Activated naive CD4-positive, alpha-beta T cell (primary cell): Measurements from ENCODE around the gene YKT6.
"Not testable (repeated sequence)": the region's sequence is repeated elsewhere in the genome, so short reads cannot be mapped to it uniquely, and the experiment has no call there.

ENCODE experiments used
- DNase-seq, 4 experiments: peaks; one replicate each; lab custom pipeline; 2025; lab: John Stamatoyannopoulos, UW

The YKT6 gene

DNA sequence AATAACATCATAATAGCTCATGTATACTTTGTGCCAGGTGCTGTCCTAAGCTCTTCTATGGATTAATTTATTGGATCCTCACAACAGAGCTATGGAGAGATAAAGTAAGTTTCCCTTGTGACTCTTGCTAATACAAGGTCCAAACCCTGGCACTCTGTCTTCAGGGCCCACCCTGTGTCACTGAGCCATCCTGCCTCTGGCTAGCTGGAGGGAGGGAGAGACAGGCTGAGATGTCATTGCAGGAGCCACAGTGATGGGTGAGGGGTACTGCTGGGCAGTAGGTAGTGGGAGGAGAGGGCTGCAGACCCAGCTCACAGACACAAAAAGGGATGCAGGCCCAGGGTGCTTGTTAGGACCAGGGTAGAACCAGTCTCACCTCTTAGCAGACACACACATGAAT, 28.4 kb upstream of the YKT6 start:
- no peak for DNase-seq

DNA sequence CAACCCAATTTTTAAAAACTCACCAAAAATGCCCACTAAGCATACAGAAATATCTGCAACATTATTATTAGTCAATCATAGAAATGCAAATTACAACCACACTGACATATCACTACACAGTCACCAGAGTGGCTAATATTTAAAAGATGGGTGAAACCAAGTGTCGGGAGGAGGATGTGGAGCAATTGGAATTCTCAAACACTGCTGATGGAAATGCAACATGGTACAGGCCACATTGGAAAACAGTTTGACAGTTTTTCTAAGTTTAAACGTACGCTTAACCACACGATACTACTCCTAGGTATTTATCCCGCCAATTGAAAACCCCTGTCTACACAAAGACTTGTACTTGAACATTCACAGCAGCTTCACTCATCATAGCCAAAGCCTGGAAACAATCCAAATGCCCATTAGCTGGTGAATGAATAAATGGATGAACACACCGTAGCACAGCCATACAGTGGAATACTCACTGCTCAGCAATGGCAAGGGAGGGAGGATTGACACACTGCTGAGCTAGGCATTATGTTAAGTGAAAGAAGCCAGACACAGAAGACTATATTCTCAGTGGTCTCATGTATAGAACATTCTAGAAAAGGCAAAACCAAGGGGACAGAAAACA, 27.9 kb upstream of the YKT6 start:
- no peak for DNase-seq

DNA sequence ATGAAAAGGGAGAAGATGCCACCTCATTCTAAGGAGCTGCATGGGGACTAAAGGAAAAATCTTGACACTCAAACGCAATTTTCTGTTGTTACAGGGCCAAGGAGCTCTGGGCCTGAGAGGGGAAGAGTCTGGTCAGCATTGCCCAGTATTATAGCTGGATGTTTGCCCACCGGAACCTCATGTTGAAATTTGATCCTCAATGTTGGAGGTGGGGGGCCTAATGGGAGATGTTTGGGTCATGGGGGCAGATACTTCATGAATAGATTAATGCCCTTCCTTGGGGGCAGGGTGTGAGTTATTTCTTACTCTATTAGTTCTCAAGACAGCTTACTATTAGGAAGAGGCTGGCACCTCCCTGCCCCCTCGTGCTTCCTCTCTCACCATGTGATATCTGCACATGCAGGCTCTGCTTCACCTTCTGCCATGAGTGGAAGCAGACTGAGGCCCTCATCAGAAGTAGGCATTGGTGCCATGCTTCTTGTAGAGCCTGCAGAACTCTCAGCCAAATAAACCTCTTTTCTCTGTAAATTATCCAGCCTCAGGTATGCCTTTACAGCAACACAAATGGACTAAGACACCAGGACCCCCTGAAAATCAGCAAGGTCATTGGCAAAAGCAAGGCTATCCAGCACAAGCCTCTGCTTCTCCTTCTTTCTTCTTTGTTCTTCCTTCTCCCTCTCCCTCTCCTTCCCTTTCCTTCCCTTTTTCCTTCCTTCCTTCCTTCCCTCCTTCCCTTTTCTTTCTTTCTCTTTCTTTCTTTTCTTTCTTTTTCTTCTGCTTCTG, 26.7 kb upstream of the YKT6 start:
- DNase-seq, result no peak

DNA sequence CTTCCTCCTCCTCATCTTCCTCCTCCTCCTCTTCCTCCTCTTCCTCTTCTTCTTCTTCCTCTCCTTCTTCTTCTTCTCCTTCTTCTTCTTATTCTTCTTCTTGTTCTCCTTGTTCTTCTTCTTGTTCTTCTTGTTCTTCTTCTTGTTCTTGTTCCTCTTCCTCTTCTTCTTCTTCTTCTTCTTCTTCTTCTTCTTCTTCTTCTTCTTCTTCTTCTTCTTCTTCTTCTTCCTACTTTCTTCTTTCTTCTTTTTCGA, 26.2 kb upstream of the YKT6 start:
- DNase-seq, result not testable (repeated sequence)

DNA sequence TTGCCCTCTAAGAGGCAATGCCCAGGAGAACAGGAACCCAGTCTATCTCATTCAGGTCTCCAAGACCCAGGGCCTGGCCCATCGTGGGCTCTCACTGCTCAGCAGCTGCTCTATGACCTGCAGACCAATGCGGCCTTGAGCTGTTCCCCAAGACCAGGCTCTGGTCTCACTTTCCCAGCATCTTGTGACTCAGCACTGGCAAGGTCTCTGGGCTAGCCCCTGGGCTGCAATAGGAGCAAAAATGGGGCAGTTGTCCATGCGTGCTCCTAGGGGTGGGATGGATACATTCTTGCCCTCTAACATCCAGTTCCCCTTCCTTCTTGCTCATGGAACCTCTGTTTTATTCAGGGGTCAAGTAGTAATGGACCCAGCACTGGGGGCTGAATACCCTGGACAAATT, 25.0 kb upstream of the YKT6 start:
- DNase-seq, result no peak

DNA sequence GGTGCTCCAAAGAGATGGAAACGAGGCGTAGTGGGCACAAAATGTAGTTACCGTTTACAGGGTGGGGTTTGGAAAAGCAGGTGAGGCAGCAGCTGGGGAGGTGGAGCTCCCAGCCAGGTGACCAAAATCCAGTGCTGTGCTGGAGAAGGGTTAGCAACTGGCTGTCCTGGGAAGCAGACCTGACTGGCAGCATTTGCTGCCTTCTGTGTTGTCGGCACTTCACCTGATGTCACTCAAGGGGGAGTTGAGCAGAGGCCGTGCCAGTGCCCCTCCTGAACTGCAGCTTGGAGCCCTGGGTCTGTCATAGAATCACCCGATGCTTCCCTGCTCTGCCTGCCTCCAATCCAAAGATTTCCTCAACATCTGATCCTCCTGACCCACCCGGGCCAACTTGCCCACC, 24.3 kb upstream of the YKT6 start:
- DNase-seq, result no peak

DNA sequence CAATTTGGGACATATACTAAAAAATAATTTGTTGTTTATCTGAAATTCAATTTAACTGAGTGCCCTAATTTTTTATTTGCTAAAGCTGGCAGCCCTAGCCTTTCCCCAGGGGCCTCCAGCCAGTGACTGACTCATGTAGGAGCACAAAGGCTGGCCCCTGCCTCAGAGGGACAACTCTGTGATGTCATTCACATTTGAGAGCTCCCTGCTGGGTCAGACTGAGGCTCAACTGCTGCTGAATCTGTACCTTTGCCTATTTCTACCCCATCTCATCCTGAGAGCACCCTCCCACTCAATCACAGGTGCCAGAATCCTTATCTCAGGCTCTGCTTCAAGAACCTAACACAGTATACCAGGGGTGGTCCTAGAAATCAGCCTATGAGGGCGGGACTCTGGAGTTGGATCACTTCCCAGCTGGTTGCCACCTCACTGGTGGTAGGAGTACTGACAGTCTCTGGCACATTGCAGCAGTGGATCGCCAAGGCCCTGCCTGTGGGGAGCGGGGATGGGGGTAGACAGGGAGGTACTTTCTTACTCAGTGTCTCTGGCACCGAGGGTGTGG, 23.1 kb upstream of the YKT6 start:
- no peak for DNase-seq

DNA sequence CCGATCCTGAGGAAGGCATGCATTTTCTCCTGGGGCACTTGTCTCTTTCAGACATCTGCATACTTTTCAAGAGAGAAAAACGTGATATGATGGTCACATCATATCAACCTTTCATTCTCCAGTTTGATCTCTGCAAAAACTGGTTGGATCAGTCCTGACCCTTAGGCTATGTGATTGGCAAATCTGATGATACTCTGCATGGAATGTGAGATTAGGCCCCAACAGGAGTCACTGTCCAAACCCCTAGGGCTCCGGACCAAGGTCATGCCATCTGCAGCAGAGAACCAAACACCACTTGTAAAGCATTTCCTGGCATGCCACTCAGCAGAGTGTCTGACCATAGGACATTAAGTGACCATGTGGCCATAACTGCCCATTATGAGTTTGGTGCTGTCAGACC, 20.1 kb upstream of the YKT6 start:
- no peak for DNase-seq

DNA sequence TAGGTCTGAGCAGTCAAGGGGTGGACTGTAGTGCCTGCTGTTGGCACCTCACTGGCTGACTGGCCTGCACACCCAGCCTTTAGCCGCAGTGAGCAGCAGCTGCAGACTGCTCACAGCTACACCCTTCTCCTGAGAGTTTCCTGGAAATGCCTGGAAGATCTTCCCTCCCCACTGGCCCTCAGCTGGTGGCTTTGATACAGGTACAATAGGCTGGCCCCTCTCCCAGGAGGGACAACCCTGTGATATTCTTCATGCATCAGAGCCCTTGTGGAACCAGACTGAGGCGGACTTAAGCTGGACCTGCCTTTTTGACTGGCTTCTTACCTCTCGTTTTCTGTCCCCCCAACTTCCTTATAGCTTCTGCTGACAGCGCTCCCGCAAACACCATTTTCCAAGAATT, 18.0 kb upstream of the YKT6 start:
- no peak for DNase-seq

DNA sequence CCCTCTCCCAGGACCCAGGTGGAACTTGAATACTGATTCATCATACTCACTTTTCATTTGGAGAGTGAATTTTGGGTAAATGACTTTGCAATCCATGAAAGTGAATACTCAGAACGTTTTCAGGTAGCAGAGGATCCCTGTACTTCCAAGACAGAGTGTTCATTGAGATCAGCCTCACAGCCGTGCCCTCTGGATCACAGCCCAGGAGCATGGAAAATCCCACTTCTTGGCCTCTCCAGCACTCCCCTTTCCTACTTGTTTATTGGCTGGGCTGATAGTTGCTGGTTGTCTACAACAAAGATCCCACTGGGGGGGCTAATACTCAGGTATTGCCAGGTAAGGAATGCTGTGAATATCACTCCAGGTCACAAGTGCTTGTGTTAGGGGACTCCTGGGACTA, 17.4 kb upstream of the YKT6 start:
- DNase-seq, result no peak

DNA sequence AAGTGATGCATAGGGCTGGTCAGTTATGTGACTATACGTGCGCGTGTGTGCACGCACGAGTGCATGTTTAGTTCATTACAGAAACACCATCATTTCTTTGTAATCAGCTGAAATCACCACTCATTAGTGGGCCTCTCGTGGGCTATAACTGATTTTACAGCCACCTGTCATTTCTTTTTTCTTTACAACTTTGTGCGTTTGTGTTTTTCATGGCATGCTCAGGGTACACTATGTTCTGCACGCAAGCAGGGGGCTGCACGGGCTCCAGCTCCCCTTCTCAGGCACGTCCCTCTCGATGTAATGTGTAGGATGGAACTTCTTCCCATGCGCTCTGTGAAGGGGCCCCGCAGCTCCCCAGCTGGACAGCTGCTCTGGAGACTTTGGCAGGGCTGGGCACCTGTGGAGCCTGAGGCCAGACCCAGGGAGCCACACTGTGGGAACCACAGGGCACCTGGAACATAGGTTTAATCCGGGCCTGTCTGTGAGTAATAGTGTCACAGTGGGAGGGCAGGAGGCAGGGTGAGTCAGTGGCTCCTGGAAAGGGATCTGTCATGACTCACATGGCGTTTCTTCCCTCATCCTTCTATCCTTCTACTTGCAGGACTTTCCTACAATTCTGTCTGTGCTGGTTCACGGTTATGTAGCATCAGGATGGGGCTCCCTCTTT, 16.4 kb upstream of the YKT6 start:
- no peak for DNase-seq

DNA sequence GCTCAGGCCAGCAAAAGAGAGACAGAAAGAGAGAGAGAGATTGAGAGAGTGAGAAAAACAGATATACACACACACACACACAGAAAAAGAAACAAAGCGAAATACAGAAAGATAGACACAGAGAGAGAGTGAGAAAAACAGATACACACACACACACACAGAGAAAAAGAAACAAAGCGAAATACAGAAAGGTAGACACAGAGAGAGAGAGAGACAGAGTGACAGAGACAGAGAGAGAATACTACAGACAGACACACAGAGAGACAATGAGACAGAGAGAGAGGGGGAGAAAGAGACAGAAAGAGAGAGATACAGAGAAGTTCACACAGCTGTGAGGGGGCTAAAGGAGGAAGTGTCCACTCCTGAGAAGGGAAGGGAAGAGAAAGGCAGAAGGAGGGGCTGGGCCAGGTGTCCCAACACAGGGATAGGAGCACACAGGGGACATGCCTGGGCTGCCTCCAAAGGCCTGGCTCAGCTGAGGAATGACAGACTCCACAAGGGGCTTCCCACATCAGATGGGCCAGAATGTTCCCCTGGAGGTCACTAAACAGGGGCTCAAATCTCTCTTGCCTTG, 15.8 kb upstream of the YKT6 start:
- DNase-seq, result no peak

DNA sequence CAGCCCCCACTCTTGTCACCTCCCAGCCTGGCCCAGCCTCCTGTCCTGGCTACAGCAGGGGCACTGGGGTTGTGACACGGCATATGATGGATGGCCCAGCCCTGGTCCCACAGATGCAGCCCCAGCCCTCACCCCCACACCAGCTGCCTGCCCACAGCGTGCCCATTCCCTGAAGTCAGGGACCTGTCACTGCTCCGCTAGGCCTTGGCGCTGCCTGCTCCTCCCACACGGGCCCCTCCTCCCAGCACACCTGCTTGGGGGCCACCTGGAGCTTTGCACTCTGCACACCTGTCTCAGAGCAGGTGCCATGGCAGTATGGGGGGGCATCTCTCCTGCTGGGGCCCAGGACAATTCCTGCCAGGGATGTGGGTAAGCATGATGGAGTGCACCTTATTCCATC, 15.0 kb upstream of the YKT6 start:
- DNase-seq, result no peak

DNA sequence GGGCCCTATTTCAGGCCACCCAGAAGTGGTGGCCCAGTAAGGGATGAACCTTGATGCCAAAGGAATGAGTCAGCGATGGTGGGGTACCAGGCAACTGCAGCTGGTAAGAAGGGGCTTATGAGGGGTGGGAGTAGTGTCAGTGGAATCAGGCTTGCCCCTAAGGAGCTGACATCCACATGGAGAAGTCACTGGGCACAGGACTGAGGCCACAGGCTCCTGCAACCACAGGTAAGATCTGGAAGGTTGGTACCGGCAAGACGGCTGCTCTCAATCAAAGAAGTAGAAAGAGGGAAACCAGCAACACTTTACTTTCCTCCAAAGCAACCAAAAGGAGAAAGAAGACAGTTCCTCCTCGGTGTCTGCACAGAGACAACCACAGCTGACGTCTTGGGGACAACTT, 14.0 kb upstream of the YKT6 start:
- no peak for DNase-seq

DNA sequence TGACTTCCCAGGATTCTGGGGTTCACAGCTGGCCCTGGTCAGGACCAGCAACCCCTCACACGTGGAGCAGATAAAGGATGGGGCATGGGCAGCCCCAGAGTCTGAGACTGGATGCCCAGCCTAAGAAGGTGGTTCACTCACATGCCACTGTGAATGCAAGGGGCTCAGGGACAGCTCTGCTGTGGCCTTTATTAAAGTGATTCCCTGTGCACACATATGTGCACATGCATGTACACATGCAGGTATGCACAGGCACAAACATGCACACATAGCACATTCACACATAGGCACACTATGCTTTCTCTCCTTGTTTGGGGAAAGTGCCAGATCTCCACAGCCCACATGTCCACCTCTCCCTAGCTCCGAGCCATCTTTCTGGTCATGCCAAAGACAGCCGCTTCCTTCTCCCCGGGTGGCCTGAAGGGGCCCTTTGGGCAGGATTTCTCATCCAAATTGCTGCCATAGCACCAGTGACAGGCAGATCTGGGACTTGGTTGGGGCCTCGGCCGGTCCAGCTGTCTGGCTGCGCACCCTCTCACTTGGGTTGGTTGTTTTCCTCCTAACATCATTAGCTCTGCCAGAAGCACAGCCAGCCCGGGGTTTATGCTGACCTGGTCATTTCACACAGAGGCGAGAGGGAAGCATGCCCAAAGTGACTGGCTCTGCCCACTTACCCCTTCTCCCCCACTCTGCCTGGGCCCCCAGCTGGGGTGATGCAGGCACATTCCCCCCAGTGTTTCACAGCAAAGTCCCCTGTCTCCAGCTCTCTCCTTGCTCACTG, 13.0 kb upstream of the YKT6 start:
- DNase-seq, result no peak

DNA sequence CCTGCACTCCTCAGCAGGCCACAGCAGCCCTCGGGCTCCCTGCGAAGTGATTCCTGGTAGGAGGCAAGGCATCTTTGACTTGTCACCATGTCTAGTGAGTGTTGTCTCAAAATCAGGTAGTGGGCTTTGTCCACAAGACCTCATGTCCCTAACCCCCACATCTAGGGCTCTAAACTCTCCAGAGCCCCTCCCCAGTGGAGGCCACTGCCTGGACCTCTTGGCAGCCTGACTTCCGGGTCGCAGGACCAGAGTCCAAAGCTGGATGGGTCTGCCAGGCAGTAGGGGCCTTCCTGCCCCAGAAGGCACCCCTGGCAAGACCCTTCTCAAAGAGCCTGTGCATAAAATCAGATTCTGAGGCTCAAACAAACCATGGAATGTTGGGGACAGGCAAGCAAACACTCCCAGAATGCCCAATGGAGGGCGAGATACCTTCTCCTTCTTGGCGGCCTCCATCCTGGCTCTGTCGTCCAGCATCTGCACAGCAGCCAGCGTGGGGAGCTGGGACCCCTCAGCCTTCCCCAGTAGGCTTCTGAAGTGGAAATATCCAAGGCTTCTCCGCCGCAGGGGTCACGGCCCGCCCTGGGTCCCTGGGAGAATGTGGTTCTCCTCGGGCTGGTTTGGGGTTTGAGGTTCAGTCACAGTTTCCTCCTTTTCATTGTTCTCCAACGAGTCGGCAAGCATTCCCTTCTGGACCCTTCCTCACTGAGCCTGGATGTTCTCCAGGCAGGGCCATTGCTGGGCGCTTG, 12.1 kb upstream of the YKT6 start:
- DNase-seq, result no peak

DNA sequence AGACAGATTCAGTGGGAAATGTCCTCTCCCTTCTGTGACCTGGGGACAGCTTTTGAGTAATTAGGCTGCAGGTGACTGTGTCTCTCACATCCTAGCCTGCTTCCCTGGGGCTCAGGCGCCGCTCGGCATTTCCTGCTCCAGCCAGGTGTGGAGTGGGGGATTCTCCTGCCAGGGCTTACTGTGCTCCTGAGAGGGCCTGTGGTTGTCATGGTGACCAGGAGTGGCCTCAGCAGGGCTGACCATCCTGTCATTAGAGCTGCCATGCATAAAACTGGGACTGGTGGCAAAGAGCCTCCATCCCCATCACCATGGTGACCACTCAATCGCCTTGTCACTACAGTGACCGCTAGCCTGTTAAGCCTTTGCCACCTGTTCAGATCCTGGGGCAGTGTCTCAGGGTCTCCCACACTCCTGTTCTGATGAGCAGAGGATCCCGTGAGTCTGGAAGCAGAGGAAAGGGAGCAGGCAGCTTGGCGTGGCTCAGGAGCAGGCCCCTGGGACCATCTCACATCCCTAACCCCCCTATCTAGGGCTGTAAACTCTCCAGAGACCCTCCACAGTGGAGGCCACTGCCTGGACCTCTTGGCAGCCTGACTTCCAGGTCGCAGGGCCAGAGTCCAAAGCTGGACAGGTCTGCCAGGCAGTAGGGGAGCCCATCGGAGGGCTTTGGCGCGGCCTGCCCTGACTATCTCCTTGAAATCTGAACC, 11.3 kb upstream of the YKT6 start, which contains the start of gene GCK:
GCK (minus strand) TSS at position 154 of the 707 bp plus-strand sequence. CDS start 486 bp downstream, outside the sequence.
- DNase-seq, result no peak

DNA sequence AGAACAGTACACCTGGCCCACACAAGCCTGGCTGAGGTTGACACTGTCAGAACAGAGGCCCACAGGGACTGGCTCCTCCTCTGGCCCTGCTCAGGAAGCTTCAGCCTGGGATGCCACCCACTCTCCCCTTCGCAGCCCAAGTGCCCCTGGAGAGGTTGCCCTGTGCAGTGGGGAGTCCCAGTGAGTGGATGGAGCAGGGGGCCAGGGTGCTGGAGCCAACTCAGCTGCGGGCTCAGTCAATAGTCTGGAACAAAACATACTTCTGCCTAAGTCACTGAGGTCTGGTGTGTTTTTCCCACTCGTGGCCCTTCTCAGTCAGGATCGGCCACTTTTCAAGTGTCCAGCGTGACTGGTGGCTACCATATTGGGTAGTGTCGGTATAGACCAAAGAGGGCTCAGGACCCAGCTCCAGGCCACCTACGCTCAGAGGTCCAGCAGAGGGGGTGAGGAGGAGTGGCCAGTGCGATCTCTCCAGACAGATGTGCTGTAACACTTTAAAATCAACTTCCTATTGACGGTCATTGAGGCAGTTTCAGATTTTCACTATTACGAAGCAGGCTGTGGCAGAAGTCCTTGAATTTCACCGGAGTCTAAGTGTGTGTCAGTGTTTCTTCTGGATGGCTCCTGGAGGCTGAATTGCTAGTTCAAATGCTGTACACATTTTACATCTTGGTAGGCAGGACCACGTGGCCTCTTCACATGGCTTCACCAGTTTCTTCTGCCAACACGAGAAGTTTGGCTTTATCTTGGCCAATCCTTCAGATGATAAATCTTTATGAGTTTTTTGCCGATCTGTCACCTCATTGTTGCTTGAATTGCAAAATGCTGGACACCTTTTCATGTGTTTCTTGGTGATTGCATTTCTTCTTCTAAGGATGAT, 10.5 kb upstream of the YKT6 start:
- no peak for DNase-seq

DNA sequence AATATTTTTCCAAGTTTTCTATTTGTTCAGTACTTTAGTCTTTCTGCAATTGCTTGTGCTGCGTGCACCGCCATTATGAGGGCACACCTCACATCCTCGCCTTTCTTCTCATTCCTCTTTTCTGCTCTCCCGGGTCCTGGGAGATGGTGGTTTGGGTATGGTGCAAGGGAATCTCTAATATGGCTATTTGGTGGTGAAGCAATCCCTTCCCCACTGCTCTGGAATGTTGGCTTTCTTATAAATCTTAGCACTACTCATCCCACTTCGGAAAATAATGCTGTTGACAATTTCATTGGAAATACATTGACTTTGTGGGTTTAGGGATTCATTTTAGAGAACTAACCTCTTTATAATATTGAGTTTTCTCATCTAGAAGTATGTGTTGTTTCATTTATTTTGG, 9.6 kb upstream of the YKT6 start:
- DNase-seq, result no peak
